SHP77 (cell line): Measurements from ENCODE around the gene MRPS12.
A peak's percentile ranks its signal among the peaks of the same experiment; 100 is the strongest.
"Not testable (repeated sequence)": the region's sequence is repeated elsewhere in the genome, so short reads cannot be mapped to it uniquely, and the experiment has no call there.

Experiments used
- DNase-seq, 2 experiments: peaks; one replicate each; lab custom pipeline; 2025; lab: John Stamatoyannopoulos, UW

Gene MRPS12

DNA sequence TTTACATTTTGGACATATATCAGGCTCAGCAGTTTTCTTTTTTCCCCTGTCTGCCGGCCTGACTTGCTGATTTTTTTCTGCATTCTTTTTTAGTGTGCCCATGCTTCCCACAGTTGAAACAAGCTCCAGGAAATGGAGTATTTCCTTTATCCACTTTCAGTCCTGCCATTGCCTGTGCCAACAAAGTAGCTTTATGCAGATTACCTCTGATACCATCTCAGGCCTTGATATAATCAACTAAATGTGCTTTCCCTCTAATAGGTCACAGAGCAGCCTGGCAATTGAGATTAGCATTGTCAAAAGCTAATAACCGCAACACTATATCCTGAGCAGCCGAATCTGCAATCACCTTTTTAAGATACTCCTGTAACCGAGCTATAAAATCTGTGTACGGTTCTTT lies 9.2 kb downstream of the MRPS12 start:
- no peak for DNase-seq

DNA sequence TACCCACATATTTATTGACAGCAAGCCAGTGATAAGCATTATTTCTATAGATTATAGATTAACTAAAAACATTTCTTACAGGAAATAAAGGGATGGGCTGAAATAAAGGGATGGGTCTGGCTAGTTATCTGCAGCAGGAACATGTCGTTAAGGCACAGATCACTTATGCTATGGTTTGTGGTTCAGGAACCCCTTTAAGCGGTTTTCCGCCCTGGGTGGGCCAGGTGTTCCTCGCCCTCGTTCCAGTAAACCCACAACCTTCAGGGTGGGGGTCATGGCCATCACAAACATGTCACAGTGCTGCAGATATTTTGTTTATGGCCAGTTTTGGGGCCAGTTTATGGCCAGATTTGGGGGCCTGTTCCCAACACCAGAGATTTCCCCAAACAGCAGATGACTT lies 10.7 kb downstream of the MRPS12 start:
- not testable (repeated sequence) for DNase-seq

DNA sequence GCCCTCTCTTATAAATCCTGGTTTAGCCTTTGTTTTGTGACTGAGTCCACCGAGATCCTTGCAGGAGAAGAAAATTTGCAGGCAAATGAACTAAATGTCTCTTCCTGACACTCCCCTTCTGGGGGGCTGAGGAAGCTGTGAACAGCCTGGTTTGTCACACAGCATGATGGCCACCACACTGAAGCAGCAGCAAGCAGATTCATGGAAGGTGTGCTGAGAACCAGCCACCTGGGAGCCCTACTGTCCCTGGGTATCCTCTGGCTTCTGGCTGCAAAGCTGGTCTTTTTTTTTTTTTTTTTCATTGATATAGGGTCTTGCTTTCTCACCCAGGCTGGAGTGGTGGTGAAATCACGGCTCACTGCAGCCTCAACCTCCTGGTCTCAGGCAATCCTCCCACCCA lies 11.2 kb downstream of the MRPS12 start:
- no peak for DNase-seq

DNA sequence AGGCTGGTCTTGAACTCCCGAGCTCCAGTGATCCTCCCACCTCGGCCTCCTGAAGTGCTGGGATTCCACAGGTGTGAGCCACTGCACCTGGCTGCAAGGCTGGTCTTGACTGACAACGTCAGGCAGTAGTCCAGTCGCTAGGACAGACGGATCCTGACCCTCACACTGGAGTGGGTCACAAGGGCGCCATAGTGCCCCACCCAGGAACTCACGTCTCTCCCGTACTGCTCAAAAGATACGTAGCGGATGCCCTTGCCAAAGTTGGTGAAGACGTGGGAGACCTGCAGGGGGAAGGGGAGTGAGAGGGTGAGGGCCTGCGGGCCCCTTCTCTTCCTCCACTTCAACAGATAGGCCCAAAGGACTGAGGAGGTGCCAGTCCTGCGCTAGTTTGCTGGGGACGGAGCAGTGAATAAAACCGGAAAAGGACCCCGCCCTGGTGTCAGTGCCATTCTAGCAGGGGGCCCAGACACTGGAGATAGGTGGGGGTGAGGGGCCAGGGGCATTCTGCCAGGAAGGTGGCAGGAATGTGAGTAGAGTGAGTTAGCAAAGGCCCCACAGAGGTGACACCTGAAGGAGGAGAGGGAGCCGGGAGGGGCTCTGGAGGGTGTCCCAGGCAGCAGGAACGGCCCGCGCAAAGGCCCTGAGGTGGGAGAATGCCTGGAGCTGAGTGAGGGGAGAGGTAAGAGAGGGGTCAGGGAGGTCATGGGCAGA lies 11.9 kb downstream of the MRPS12 start:
- no peak for DNase-seq

GRCh38 chr19:38944981-38945506 lies 14.3 kb downstream of the MRPS12 start:
- peak; percentile 58 to 72 for DNase-seq

- DNase-seq: no peak
These were observed 15.0 kb downstream of the MRPS12 start for GRCh38 chr19:38945562-38946228.

GRCh38 chr19:38946229-38947010 lies 15.7 kb downstream of the MRPS12 start:
- DNase-seq: no peak

DNA sequence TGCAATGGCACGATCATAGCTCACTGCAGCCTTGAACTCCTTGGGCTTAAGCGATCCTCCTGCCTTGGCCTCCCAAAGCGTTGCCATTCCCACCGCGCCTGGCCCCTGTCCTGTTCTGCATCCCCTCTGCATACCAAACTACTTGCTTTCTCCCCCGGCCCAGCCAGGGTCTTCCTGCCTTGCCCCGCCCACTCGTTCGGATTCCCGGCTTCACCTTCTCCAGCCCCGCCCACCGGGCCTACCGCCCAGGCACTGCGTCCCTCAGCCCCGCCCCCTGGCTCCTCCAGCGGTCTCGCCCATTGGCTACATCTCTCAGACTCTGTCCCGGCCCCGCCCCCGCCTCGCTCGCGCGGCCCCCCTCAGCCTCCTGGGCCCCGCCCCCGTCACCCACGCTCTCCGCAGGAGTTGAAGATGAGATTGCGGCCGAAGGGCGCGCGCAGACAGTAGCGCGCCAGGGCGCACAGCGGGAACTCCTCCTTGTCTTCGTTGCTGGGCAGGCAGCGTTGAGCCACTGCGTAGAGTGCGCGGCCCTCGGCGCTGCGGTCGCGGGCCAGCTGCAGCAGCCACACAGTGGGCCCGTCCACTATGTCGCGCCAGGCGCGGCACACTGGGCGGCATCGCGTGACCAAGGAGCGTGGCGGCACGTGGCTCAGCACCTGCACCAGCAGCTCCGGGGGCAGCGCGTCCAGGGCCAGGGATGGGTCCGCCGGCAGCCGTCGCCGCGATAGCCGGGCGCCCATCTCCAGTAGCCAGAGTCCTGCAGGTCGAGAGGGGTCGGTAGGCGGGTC lies 19.0 kb downstream of the MRPS12 start:
- peak; percentile 96 to 99 for DNase-seq

DNA sequence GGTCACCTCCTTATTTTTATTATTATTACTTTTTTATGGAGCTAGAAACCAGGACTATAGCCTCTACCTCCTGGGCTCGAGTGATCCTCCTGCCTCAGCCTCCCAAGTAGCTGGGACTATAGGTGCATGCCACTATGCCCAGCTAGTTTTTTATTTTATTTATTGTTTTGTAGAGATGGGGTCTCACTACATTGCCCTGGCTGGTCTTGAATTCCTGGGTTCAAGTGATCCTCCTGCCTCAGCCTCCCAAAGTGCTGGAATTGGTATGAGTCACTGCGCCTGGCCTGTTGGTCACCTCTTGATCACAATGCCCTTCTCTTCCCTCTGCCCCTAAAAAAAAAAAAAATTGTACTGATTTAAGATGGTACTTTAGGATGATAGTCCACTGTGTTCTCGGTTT lies 20.4 kb downstream of the MRPS12 start:
- DNase-seq: no peak

DNA sequence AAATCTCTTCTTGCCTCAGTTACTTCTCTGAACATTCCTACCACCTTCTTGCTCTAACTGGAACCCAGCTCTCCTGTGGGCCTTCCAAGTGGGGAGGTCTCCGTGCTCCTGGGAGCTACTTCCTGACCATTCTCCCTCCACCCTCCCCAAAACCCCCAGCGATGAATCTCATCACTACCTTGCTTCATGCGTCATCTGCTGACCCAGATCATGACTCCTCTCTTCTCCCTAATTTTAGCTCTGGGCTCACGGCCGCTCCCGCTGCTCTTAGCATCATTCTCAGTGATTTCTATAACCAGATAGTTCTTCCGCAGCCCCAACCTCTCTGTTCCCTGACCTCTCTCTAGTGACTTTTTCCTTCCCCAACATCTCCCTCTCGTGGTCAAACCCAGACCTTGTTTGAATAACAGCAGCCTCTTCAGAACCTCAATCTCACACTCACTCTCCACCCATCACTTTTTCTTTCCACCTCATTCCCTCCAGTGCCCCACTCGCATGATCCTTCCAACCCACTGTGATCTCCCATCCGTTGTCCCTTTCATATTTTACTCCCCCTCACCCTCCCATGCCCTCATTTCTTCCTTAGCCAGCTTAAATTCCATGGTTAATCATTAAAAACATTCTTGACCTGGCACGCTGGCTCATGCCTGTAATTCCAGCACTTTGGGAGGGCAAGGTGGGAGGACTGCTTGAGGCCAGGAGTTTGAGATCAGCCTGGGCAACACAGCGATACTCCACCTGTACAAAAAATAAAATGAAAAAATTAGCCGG lies 21.8 kb downstream of the MRPS12 start:
- peak; percentile 81 to 90 for DNase-seq

- no peak for DNase-seq
These were observed 22.9 kb downstream of the MRPS12 start for GRCh38 chr19:38953677-38954076.

DNA sequence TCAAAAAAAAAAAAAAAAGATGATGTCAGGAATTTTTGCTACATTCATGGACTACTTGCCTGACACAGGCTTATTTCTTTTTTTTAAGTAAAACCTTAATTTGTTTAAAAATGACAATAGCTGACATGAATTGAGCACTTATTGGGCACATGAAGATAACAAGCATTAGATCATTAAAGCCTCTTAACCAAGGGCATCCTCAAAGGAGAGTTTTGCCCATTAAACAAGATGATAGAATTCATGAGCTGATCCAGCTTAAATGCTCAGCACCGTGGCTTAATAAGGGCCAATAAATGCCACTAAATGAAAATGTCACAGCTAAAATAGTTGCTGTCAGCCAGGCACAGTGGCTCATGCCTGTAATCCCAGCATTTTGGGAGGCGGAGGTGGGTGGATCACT lies 25.5 kb downstream of the MRPS12 start:
- DNase-seq: no peak

GRCh38 chr19:38958301-38958700 lies 27.6 kb downstream of the MRPS12 start:
- DNase-seq: no peak

- DNase-seq: no peak
These were observed 28.9 kb downstream of the MRPS12 start for GRCh38 chr19:38959618-38960017.

DNA sequence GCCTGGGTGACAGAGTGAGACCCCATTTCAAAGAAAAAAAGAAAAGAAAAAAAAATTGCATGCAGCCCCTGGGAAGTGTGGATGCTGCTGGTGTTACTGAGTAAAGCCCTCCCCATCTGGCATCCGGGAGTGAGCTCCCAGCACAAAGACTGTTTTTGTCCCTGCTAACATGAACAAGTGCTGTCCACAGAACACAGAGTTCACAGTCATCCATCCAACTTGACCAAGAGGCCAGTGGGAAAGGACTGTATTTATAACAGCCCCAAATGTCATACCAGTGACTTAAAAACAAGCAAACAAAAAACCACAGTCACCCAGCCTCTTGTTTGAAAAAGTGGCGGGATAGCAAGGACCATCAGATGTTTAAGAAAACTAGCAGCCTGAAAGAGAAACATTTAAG lies 34.0 kb downstream of the MRPS12 start:
- no peak for DNase-seq

DNA sequence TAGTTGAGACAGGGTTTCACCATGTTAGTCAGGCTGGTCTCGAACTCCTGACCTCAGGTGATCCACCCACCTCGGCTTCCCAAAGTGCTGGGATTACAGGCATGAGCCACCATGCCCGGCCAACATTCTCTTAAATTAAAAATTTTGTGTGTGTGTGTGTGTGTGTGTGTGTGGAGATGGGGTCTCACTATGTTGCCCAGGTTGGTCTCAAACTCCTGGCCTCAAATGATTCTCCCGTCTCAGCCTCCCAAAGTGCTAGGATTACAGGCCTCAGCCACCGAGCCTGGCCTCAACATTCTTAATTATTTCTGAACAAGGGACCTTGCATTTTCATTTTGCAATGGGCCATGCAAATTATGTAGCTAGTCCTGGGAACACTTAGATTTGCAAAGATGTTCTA lies 35.4 kb downstream of the MRPS12 start:
- not testable (repeated sequence) for DNase-seq

- DNase-seq: no peak
These were observed 40.2 kb downstream of the MRPS12 start for GRCh38 chr19:38970664-38971532.

GRCh38 chr19:38971672-38972071 lies 40.9 kb downstream of the MRPS12 start:
- DNase-seq: no peak

- no peak for DNase-seq
These were observed 44.0 kb downstream of the MRPS12 start for GRCh38 chr19:38974624-38975213.
